Brain microvascular endothelial cell (primary cell): Measurements from ENCODE around the gene TRIL.

Source experiments
- DNase-seq: peaks from one replicate; pipeline ENCODE4 v3.0.0-alpha.2; 2020
- H3K27ac ChIP-seq: fragments of 250-450 bp; sonication (Bioruptor Pico); 2 replicates; pipeline ENCODE4 v1.5.1; 2020; ENCODE audit warnings: mild to moderate bottlenecking, moderate library complexity
- H3K27me3 ChIP-seq: fragments of 250-450 bp; sonication (Bioruptor Pico); replicated peaks from 2 replicates; pipeline ENCODE4 v1.5.1; 2020; ENCODE audit warnings: mild to moderate bottlenecking
- H3K36me3 ChIP-seq: fragments of 250-450 bp; sonication (Bioruptor Pico); replicated peaks from 2 replicates; pipeline ENCODE4 v1.5.1; 2020; ENCODE audit warnings: mild to moderate bottlenecking
- H3K4me3 ChIP-seq: 2 replicates; pipeline ENCODE4 v1.5.1; 2011; ENCODE audit warnings: low read depth, mild to moderate bottlenecking, control low read depth, low read length, moderate library complexity
- CTCF ChIP-seq: IDR thresholded peaks from 2 replicates; pipeline ENCODE4 v1.5.1; 2011; ENCODE audit warnings: low read depth, mild to moderate bottlenecking, moderate library complexity, low read length, control low read depth, inconsistent platforms; ENCODE audit errors: missing control alignments
- in situ Hi-C: cut with HindIII; loops from 2 replicates; pipeline ENCODE4 v1.10.0; 2017; ENCODE audit warnings: low sequenced_read_pairs, low pct_ligation_motif_present

TRIL gene

GRCh38 chr7:28958235-28958979 lies at the start of gene TRIL:
TSS of gene TRIL (minus strand) at chr7:28958330. CDS start at chr7:28958046, 284 bp downstream.
- DNase-seq = peak; percentile 45
- Histone ChIP-seq H3K27ac (no peak within 1 kb of the TSS), H3K36me3 (no peaks in the 10 kb centered on the region), H3K4me3 (peak within 1 kb of the TSS; percentile 50), H3K27me3 (peaks cover 21% of the 10 kb centered on the region)
- peak; percentile 4 for TF ChIP-seq CTCF
- in situ Hi-C loops = no loop called here

- Histone ChIP-seq H3K27me3 (no peaks in the 10 kb centered on the region), H3K36me3 (no peaks in the 10 kb centered on the region), H3K27ac (no peak overlapping the region), H3K4me3 (no peak overlapping the region)
- TF ChIP-seq CTCF = no peak
- no peak for DNase-seq
- in situ Hi-C loops = no loop called here
Measured at GRCh38 chr7:29007127-29007526, 49.0 kb upstream of the TRIL start.

GRCh38 chr7:29005829-29006228 lies 47.7 kb upstream of the TRIL start:
- no peaks in the 10 kb centered on the region for H3K36me3 ChIP-seq
- in situ Hi-C loops = no loop called here
- no peak overlapping the region for H3K4me3 ChIP-seq
- no peak for TF ChIP-seq CTCF
- peak; percentile 22 for DNase-seq
- H3K27me3 ChIP-seq = no peaks in the 10 kb centered on the region
- H3K27ac ChIP-seq = no peak overlapping the region

- H3K27ac ChIP-seq = no peak overlapping the region
- in situ Hi-C loops = no loop called here
Measured at GRCh38 chr7:29005406-29005805, 47.3 kb upstream of the TRIL start.

GRCh38 chr7:29003703-29004102 lies 45.6 kb upstream of the TRIL start:
- H3K36me3 ChIP-seq = no peaks in the 10 kb centered on the region
- no peak overlapping the region for H3K27ac ChIP-seq
- H3K27me3 ChIP-seq = peaks cover 2% of the 10 kb centered on the region
- DNase-seq = no peak
- in situ Hi-C loops = no loop called here
- H3K4me3 ChIP-seq = no peak overlapping the region
- TF ChIP-seq CTCF = no peak

More at GRCh38 chr7:29005406-29005805, 47.3 kb upstream of the TRIL start:
- H3K27me3 ChIP-seq = peaks cover under 1% of the 10 kb centered on the region
- TF ChIP-seq CTCF = no peak
- no peaks in the 10 kb centered on the region for H3K36me3 ChIP-seq
- H3K4me3 ChIP-seq = no peak overlapping the region
- DNase-seq = no peak

GRCh38 chr7:29000717-29001076 lies 42.6 kb upstream of the TRIL start:
- in situ Hi-C loops = no loop called here

More at GRCh38 chr7:29000717-29001076, 42.6 kb upstream of the TRIL start:
- DNase-seq = no peak
- H3K27me3 ChIP-seq = peaks cover 2% of the 10 kb centered on the region
- no peak overlapping the region for H3K4me3 ChIP-seq
- H3K27ac ChIP-seq = no peak overlapping the region
- H3K36me3 ChIP-seq = no peaks in the 10 kb centered on the region
- no peak for TF ChIP-seq CTCF
